SH-SY5Y (cell line): ENCODE results near the gene SF1.

ENCODE experiments used
- GATA2 ChIP-seq: IDR thresholded peaks from 2 replicates; pipeline ENCODE4 v1.6.1; 2011; ENCODE audit warnings: mild to moderate bottlenecking, low read depth, low read length
- GATA3 ChIP-seq: IDR thresholded peaks from 2 replicates; pipeline ENCODE4 v1.6.1; 2011; ENCODE audit warnings: low read depth, mild to moderate bottlenecking, low read length, moderate library complexity

- TF ChIP-seq GATA2 = no peak
- TF ChIP-seq GATA3 = no peak
Observed at GRCh38 chr11:64802370-64803157, 24.2 kb upstream of the SF1 start.
